H1 (cell line): Measurements from ENCODE around the gene SSR1. TPM values are rescaled to one million over a fixed set of nuclear protein-coding genes. Genes with fewer than 3 reads are reported as not detected.

ENCODE experiments used
- CTCF ChIA-PET: fragments of 300-600 bp; sonication (Branson Sonifier 250); formaldehyde crosslinking; loops from one replicate; lab custom pipeline; 2021; ENCODE audit not compliant: partially characterized antibody; lab: Charles Lee
- POLR2A ChIA-PET: fragments of 300-600 bp; sonication (Branson Sonifier 250); formaldehyde crosslinking; loops from one replicate; lab custom pipeline; 2021; ENCODE audit warnings: inconsistent platforms; ENCODE audit not compliant: partially characterized antibody; lab: Charles Lee
- DNase-seq, 2 experiments: peaks; one replicate each; pipeline versions ENCODE4 v3.0.0 to v3.0.0-alpha.2; 2010 to 2022; ENCODE audit warnings: low spot score in 2 of 2, low read depth in 1 of 2, mixed read lengths in 1 of 2
- FAIRE-seq: peaks from 2 replicates; lab custom pipeline; 2011; peaks lifted over from hg19 to GRCh38; lab: Jason Lieb, UNC
- H2AFZ ChIP-seq: 2 replicates; pipeline ENCODE4 v1.8.1; 2012; ENCODE audit warnings: low read length, inconsistent platforms
- H2AK5ac ChIP-seq: 2 replicates; pipeline ENCODE4 v1.6.1; 2013; ENCODE audit warnings: low read depth, low read length
- H2BK120ac ChIP-seq: replicated peaks from 2 replicates; pipeline ENCODE3; 2013; ENCODE audit warnings: low read depth, low read length, inconsistent platforms
- H2BK12ac ChIP-seq: 2 replicates; pipeline ENCODE4 v1.6.1; 2013; ENCODE audit warnings: low read depth, low read length
- H2BK15ac ChIP-seq: 2 replicates; pipeline ENCODE4 v1.6.1; 2013; ENCODE audit warnings: low read length
- H2BK20ac ChIP-seq: 2 replicates; pipeline ENCODE4 v1.6.1; 2013; ENCODE audit warnings: low read length
- H2BK5ac ChIP-seq: 2 replicates; pipeline ENCODE4 v1.6.1; 2013; ENCODE audit warnings: low read depth, low read length
- H3K14ac ChIP-seq: 2 replicates; pipeline ENCODE4 v1.6.1; 2013; ENCODE audit warnings: inconsistent platforms; ENCODE audit not compliant: insufficient read length
- H3K18ac ChIP-seq: 2 replicates; pipeline ENCODE4 v1.6.1; 2013; ENCODE audit warnings: low read length; ENCODE audit errors: extremely low read depth
- H3K23ac ChIP-seq: 2 replicates; pipeline ENCODE4 v1.6.1; 2013; ENCODE audit warnings: inconsistent platforms; ENCODE audit not compliant: insufficient read length
- H3K23me2 ChIP-seq: 2 replicates; pipeline ENCODE4 v1.6.1; 2013; ENCODE audit warnings: low read depth, low read length
- H3K27ac ChIP-seq: 2 replicates; pipeline ENCODE4 v1.6.1; 2011; ENCODE audit warnings: low read depth, low read length, inconsistent platforms
- H3K27me3 ChIP-seq, 4 experiments: replicated peaks in 1 of 4; 1 replicate in 1 of 4; 2 replicates in 3 of 4; pipeline versions ENCODE4 v1.6.1 to v1.8.1; 2011 to 2013; ENCODE audit warnings: low read length in 3 of 4, mild to moderate bottlenecking in 3 of 4, inconsistent platforms in 2 of 4, mixed read lengths in 2 of 4, moderate library complexity in 1 of 4; ENCODE audit not compliant: control insufficient read depth in 3 of 4, insufficient read depth in 3 of 4; ENCODE audit errors: extremely low read depth in 1 of 4
- H3K36me3 ChIP-seq, 4 experiments: 2 replicates each; pipeline versions ENCODE4 v1.6.1 to v1.8.1; 2011 to 2013; ENCODE audit warnings: mild to moderate bottlenecking in 4 of 4, low read length in 3 of 4, moderate library complexity in 2 of 4, control low read depth in 1 of 4, inconsistent platforms in 1 of 4; ENCODE audit not compliant: insufficient read depth in 4 of 4, control insufficient read depth in 2 of 4
- H3K4ac ChIP-seq: replicated peaks from 2 replicates; pipeline ENCODE3; 2013; ENCODE audit warnings: low read length, low read depth, mixed read lengths, inconsistent platforms; ENCODE audit not compliant: insufficient read length
- H3K4me1 ChIP-seq, 4 experiments: replicated peaks in 1 of 4; 1 replicate in 1 of 4; 2 replicates in 3 of 4; pipeline versions ENCODE4 v1.6.1 to v1.8.1; 2011 to 2013; ENCODE audit warnings: low read length in 3 of 4, inconsistent platforms in 2 of 4, mixed read lengths in 1 of 4; ENCODE audit not compliant: insufficient read depth in 4 of 4, control insufficient read depth in 3 of 4
- H3K4me2 ChIP-seq, 2 experiments: 2 replicates each; pipeline versions ENCODE4 v1.6.1 to v1.8.1; 2011 to 2013; ENCODE audit warnings: low read depth in 2 of 2, low read length in 2 of 2, control low read depth in 1 of 2, inconsistent platforms in 1 of 2, mild to moderate bottlenecking in 1 of 2; ENCODE audit not compliant: insufficient read depth in 1 of 2
- H3K4me3 ChIP-seq, 4 experiments: fragments of 200-600, 300-600 bp in 1 of 4; sonication (generic), shearing (Covaris generic), sonication (Bioruptor Twin) in 1 of 4; 2 replicates each; pipeline versions ENCODE4 v1.5.1 to v1.8.1; 2011 to 2016; ENCODE audit warnings: low read length in 4 of 4, low read depth in 3 of 4, control low read depth in 2 of 4, inconsistent platforms in 2 of 4, mild to moderate bottlenecking in 2 of 4, mixed read lengths in 1 of 4, moderate library complexity in 1 of 4; ENCODE audit not compliant: insufficient read depth in 2 of 4; ENCODE audit errors: extremely low read depth in 1 of 4
- H3K56ac ChIP-seq: replicated peaks from 2 replicates; pipeline ENCODE3; 2013; ENCODE audit warnings: low read depth, mild to moderate bottlenecking, mixed read lengths, low read length, inconsistent platforms; ENCODE audit not compliant: insufficient read length
- H3K79me1 ChIP-seq: 2 replicates; pipeline ENCODE4 v1.6.1; 2013; ENCODE audit warnings: low read depth, low read length, control low read depth
- H3K79me2 ChIP-seq, 2 experiments: 2 replicates each; pipeline versions ENCODE4 v1.6.1 to v1.8.1; 2012 to 2013; ENCODE audit warnings: low read length in 2 of 2, mild to moderate bottlenecking in 2 of 2, inconsistent platforms in 1 of 2; ENCODE audit not compliant: insufficient read depth in 2 of 2, control insufficient read depth in 1 of 2
- H3K9ac ChIP-seq, 4 experiments: replicated peaks in 1 of 4; 1 replicate in 1 of 4; 2 replicates in 3 of 4; pipeline versions ENCODE4 v1.6.1 to v1.8.1; 2011 to 2013; ENCODE audit warnings: low read depth in 3 of 4, low read length in 3 of 4, control low read depth in 2 of 4, mild to moderate bottlenecking in 2 of 4, moderate library complexity in 2 of 4, inconsistent platforms in 1 of 4; ENCODE audit errors: extremely low read depth in 1 of 4
- H3K9me3 ChIP-seq, 2 experiments: 2 replicates each; pipeline versions ENCODE4 v1.6.1 to v1.8.1; 2012 to 2013; ENCODE audit warnings: mild to moderate bottlenecking in 2 of 2, moderate library complexity in 2 of 2, control low read depth in 1 of 2, inconsistent platforms in 1 of 2, low read depth in 1 of 2, low read length in 1 of 2, mixed read lengths in 1 of 2; ENCODE audit not compliant: insufficient read depth in 2 of 2
- H4K20me1 ChIP-seq, 2 experiments: replicated peaks in 1 of 2; 2 replicates each; pipeline versions ENCODE3 to v1.8.1; 2011 to 2013; ENCODE audit warnings: inconsistent platforms in 2 of 2, low read length in 2 of 2, mild to moderate bottlenecking in 1 of 2; ENCODE audit not compliant: insufficient read depth in 2 of 2, control insufficient read depth in 1 of 2
- H4K5ac ChIP-seq: 2 replicates; pipeline ENCODE4 v1.6.1; 2013; ENCODE audit warnings: low read length, low read depth, mixed read lengths, inconsistent platforms; ENCODE audit not compliant: insufficient read length
- H4K8ac ChIP-seq: 2 replicates; pipeline ENCODE4 v1.8.0; 2013; ENCODE audit warnings: mild to moderate bottlenecking, moderate library complexity, low read length, inconsistent platforms; ENCODE audit not compliant: insufficient read depth; ENCODE audit errors: extremely low read depth
- H4K91ac ChIP-seq: replicated peaks from 2 replicates; pipeline ENCODE3; 2013; ENCODE audit warnings: low read length, mixed read lengths, inconsistent platforms; ENCODE audit not compliant: insufficient read length
- SIRT6 ChIP-seq: IDR thresholded peaks from one replicate; pipeline ENCODE4 v1.7.1; 2012; ENCODE audit warnings: low read length, inconsistent platforms
- SUZ12 ChIP-seq: fragments of 200-600 bp; sonication (generic); IDR thresholded peaks from 2 replicates; pipeline ENCODE4 v1.6.1; 2012; ENCODE audit warnings: mild to moderate bottlenecking, inconsistent platforms, low read length, moderate library complexity, mixed read lengths
- WGBS, 2 experiments: shearing (Covaris generic) in 1 of 2; methylation state at CpG; one replicate each; pipeline versions ENCODE4 v1.1.6 to v1.1.7; 2013 to 2015; ENCODE audit warnings: low lambda C conversion rate in 2 of 2, mixed read lengths in 2 of 2, inconsistent platforms in 1 of 2, low coverage in 1 of 2, missing lambda C conversion rate in 1 of 2; ENCODE audit not compliant: insufficient replicate concordance in 2 of 2, insufficient coverage in 1 of 2, insufficient read length in 1 of 2; ENCODE audit errors: extremely low coverage in 1 of 2, missing lambda C conversion rate in 1 of 2; 5-methylcytosine and 5-hydroxymethylcytosine counted together
- polyA plus RNA-seq, 7 experiments: library from polyadenylated mRNA; depleted of rRNA in 3 of 7; stranded (reverse) in 5 of 7; unstranded in 2 of 7; fragments of >200 nt in 5 of 7; fragments of 200-250 nt in 2 of 7; gene quantifications; 1 replicate in 5 of 7; 2 replicates in 1 of 7; 4 replicates in 1 of 7; pipeline versions ENCODE4 v1.2.1 to v1.2.3, GENCODE V29; 2011 to 2013; ENCODE audit warnings: missing spikeins in 2 of 7, mixed read lengths in 2 of 7
- total RNA-seq: library from RNA; stranded (reverse); fragmentation: NEBNext Ultra II Directional; extraction: Animal tissue kit (Norgen Biotek cat#: 25700); gene quantifications from 2 replicates; pipeline ENCODE4 v1.2.1, GENCODE V29; 2021

Gene SSR1
- total and polyA plus RNA-seq, 2 of the 8 experiments (the other 6 are each of a cell fraction or from before 2014, with no cell fraction given): 26.6 to 117 TPM

GRCh38 chr6:7332090-7332745, 19.2 kb upstream of the SSR1 start:
- Histone ChIP-seq H4K8ac (no peak overlapping the region), H2AFZ (peak overlapping the region; percentile 17; the same call in 1 of the 2 replicates), H4K20me1 (no peaks in the 10 kb centered on the region), H2AK5ac (no peak overlapping the region), H3K79me2 (no peaks in the 10 kb centered on the region), H3K9ac (no peak overlapping the region), H2BK5ac (no peak overlapping the region), H3K27ac (no peak overlapping the region), H4K91ac (no peak overlapping the region), H2BK20ac (no peak overlapping the region), H2BK120ac (no peak overlapping the region), H3K4me1 (no peaks in the 10 kb centered on the region), H3K36me3 (no peaks in the 10 kb centered on the region), H3K23me2 (no peaks in the 10 kb centered on the region), H3K23ac (no peak overlapping the region), H3K4me3 (no peak overlapping the region), H3K79me1 (no peaks in the 10 kb centered on the region), H3K9me3 (no peaks in the 10 kb centered on the region), H2BK12ac (no peak overlapping the region), H3K18ac (no peak overlapping the region), H4K5ac (no peak overlapping the region), H3K27me3 (no peaks in the 10 kb centered on the region), H3K14ac (no peak overlapping the region), H3K4ac (no peak overlapping the region), H3K4me2 (no peak overlapping the region), H2BK15ac (no peak overlapping the region), H3K56ac (no peak overlapping the region)
- 88% methylated on average over 8 of the region's 8 CpGs; no CpG with 5 or more reads in 1 of the 2 experiments for WGBS, 2 experiments
- FAIRE-seq (no peak), DNase-seq (no peak)
- POLR2A ChIA-PET: interaction anchor here (1.4 kb wide), 1 partner anchor 20 kb away, joined by 3 read pairs; no protein-coding TSS in a partner anchor
- CTCF ChIA-PET: interaction anchor here (0.9 to 5.9 kb wide), 8 partner anchors 8 to 57 kb away, joined by 3 to 38 read pairs (median 4); no protein-coding TSS in a partner anchor
- TF ChIP-seq SUZ12 (no peak), SIRT6 (no peak)
